Measurements from ENCODE around the gene PAK1. TPM values are rescaled to one million over a fixed set of nuclear protein-coding genes. Genes with fewer than 3 reads are reported as not detected.

The PAK1 gene
- polyA plus RNA-seq, 3 donors, result 128 to 195 (median 134) TPM

DNA sequence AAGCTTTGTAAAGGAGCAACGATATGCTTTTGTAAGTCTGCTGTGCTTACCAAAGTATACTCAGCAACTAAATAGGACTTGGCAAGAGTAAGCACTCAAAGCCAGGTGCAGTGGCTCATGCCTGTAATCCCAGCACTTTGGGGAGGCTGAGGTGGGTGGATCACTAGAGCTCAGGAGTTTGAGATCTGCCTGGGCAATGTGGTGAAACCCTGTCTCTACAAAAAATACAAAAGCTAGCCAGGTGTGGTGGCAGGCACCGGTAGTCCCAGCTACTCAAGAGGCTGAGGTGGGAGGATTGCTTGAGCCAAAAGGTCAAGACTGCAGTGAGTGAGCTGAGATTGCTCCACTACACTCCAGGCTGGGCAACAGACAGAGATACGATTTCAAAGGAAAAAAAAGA, 67.5 kb downstream of the PAK1 start:
- WGBS (ENCODE audit: insufficient coverage), result 100% methylated on average over 1 of the region's 3 CpGs
- no peaks in the 10 kb centered on the region for H3K27me3 Mint-ChIP-seq (ENCODE audit: low read depth in 3 of 3)
- peaks cover 0 to 18% of the 10 kb centered on the region in 2 donors for H3K36me3 Mint-ChIP-seq
- peaks cover 10 to 19% of the 10 kb centered on the region in 2 donors for H3K36me3 ChIP-seq (replicated peaks in 1 of 2; ENCODE audit: control insufficient read depth in 1 of 2, insufficient read depth in 2 of 2, low read length in 2 of 2)
- TF ChIP-seq, protein P1, sequence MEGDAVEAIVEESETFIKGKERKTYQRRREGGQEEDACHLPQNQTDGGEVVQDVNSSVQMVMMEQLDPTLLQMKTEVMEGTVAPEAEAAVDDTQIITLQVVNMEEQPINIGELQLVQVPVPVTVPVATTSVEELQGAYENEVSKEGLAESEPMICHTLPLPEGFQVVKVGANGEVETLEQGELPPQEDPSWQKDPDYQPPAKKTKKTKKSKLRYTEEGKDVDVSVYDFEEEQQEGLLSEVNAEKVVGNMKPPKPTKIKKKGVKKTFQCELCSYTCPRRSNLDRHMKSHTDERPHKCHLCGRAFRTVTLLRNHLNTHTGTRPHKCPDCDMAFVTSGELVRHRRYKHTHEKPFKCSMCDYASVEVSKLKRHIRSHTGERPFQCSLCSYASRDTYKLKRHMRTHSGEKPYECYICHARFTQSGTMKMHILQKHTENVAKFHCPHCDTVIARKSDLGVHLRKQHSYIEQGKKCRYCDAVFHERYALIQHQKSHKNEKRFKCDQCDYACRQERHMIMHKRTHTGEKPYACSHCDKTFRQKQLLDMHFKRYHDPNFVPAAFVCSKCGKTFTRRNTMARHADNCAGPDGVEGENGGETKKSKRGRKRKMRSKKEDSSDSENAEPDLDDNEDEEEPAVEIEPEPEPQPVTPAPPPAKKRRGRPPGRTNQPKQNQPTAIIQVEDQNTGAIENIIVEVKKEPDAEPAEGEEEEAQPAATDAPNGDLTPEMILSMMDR (IDR thresholded peaks at IDR 0.05), result no peak
- DNase-seq, result no peak
- H3K4me1 Mint-ChIP-seq, result peaks cover 68% of the 10 kb centered on the region
- no peaks in the 10 kb centered on the region for H3K9me3 Mint-ChIP-seq
- H3K4me1 ChIP-seq (ENCODE audit: control insufficient read depth in 1 of 2, insufficient read depth in 2 of 2, low read length in 2 of 2), result peaks cover 55 to 80% of the 10 kb centered on the region in 2 donors
- H3K4me2 ChIP-seq (replicated peaks; ENCODE audit: extremely low read depth, low read length, poor library complexity, severe bottlenecking), result no peak overlapping the region
- intact Hi-C loops (cut with micrococcal nuclease), result loop anchor here (10.0 kb wide), 2 partner anchors 48 to 138 kb away; no protein-coding TSS in a partner anchor
- peaks cover 100% of the 10 kb centered on the region for H3K79me2 ChIP-seq (ENCODE audit: insufficient read depth, low read length)
- H3K27me3 ChIP-seq (ENCODE audit: control insufficient read depth in 2 of 2, insufficient read depth in 2 of 2, low read length in 2 of 2), result no peaks in the 10 kb centered on the region
- peak overlapping the region in 2 of 7 donors; percentile 37 to 43 for H3K27ac Mint-ChIP-seq
- no peak overlapping the region for H3K4me3 Mint-ChIP-seq
- no peak overlapping the region for H3K4me3 ChIP-seq (replicated peaks in 1 of 3; ENCODE audit: low read depth in 2 of 3, low read length in 3 of 3)
- H2AFZ ChIP-seq (ENCODE audit: insufficient read depth, low read depth, low read length, poor library complexity, severe bottlenecking), result no peak overlapping the region
- H4K20me1 ChIP-seq (ENCODE audit: insufficient read depth, low read length), result peaks cover 97% of the 10 kb centered on the region
- H3K9ac ChIP-seq (ENCODE audit: insufficient read depth, low read length, poor library complexity, severe bottlenecking), result no peak overlapping the region
- H3K27ac ChIP-seq (ENCODE audit: low read depth in 1 of 2, low read length in 2 of 2), result peak overlapping the region in 1 of 2 donors; percentile 39
- no peaks in the 10 kb centered on the region for H3K9me3 ChIP-seq (replicated peaks in 1 of 2; ENCODE audit: control insufficient read depth in 1 of 2, insufficient read depth in 1 of 2, low read length in 2 of 2)

DNA sequence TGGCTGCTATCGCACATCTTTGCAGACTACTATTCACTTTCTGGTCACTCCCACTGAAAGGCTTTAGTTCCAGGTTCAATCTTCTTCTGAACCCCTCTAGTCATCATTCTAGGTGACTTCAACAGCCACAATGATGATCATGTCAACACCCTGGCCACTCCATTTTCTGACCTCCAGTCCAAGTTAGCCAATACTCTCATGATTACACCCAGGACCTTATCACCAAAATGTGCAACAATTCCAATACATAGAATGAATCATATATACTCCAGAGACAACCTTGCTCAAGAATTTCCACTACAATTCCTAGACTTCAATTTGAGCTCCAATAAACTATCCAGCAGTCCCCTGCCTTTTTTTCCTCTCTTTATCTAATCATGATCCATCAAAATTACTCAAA, 70.7 kb downstream of the PAK1 start:
- Histone ChIP-seq H3K4me1 (ENCODE audit: control insufficient read depth in 1 of 2, insufficient read depth in 2 of 2, low read length in 2 of 2) (peaks cover 25 to 48% of the 10 kb centered on the region in 2 donors), H3K27ac (ENCODE audit: low read depth in 1 of 2, low read length in 2 of 2) (peak overlapping the region in 1 of 2 donors; percentile 65), H3K4me2 (replicated peaks; ENCODE audit: extremely low read depth, low read length, poor library complexity, severe bottlenecking) (no peak overlapping the region), H3K79me2 (ENCODE audit: insufficient read depth, low read length) (peaks cover 100% of the 10 kb centered on the region), H3K36me3 (replicated peaks in 1 of 2; ENCODE audit: control insufficient read depth in 1 of 2, insufficient read depth in 2 of 2, low read length in 2 of 2) (peaks cover 12 to 40% of the 10 kb centered on the region in 2 donors), H2AFZ (ENCODE audit: insufficient read depth, low read depth, low read length, poor library complexity, severe bottlenecking) (no peak overlapping the region), H4K20me1 (ENCODE audit: insufficient read depth, low read length) (peaks cover 100% of the 10 kb centered on the region), H3K9me3 (replicated peaks in 1 of 2; ENCODE audit: control insufficient read depth in 1 of 2, insufficient read depth in 1 of 2, low read length in 2 of 2) (no peaks in the 10 kb centered on the region), H3K9ac (ENCODE audit: insufficient read depth, low read length, poor library complexity, severe bottlenecking) (no peak overlapping the region), H3K4me3 (replicated peaks in 1 of 3; ENCODE audit: low read depth in 2 of 3, low read length in 3 of 3) (no peak overlapping the region), H3K27me3 (ENCODE audit: control insufficient read depth in 2 of 2, insufficient read depth in 2 of 2, low read length in 2 of 2) (no peaks in the 10 kb centered on the region)
- WGBS (ENCODE audit: insufficient coverage), result 100% methylated on average over 1 of the region's 1 CpG
- TF ChIP-seq, protein P1 (IDR thresholded peaks at IDR 0.05), result no peak
- H3K36me3 Mint-ChIP-seq, result peaks cover 9 to 35% of the 10 kb centered on the region in 2 donors
- peak in 1 of 3 donors; percentile 25 for DNase-seq
- H3K4me1 Mint-ChIP-seq, result peaks cover 45% of the 10 kb centered on the region
- H3K4me3 Mint-ChIP-seq, result no peak overlapping the region
- no peaks in the 10 kb centered on the region for H3K9me3 Mint-ChIP-seq
- H3K27me3 Mint-ChIP-seq (ENCODE audit: low read depth in 3 of 3), result no peaks in the 10 kb centered on the region
- intact Hi-C loops (cut with micrococcal nuclease), result loop anchor here (10.0 kb wide), 2 partner anchors 52 to 142 kb away; no protein-coding TSS in a partner anchor
- H3K27ac Mint-ChIP-seq, result peak overlapping the region in 4 of 7 donors; percentile 26 to 77 (median 44)
